H1 (cell line): ENCODE results near the gene RGS13. TPM values are rescaled to one million over a fixed set of nuclear protein-coding genes. Genes with fewer than 3 reads are reported as not detected.

Source experiments
- CTCF ChIA-PET: fragments of 300-600 bp; sonication (Branson Sonifier 250); formaldehyde crosslinking; loops from one replicate; lab custom pipeline; 2021; ENCODE audit not compliant: partially characterized antibody; lab: Charles Lee
- POLR2A ChIA-PET: fragments of 300-600 bp; sonication (Branson Sonifier 250); formaldehyde crosslinking; loops from one replicate; lab custom pipeline; 2021; ENCODE audit warnings: inconsistent platforms; ENCODE audit not compliant: partially characterized antibody; lab: Charles Lee
- DNase-seq, 2 experiments: peaks; one replicate each; pipeline versions ENCODE4 v3.0.0 to v3.0.0-alpha.2; 2010 to 2022; ENCODE audit warnings: low spot score in 2 of 2, low read depth in 1 of 2, mixed read lengths in 1 of 2
- FAIRE-seq: peaks from 2 replicates; lab custom pipeline; 2011; peaks lifted over from hg19 to GRCh38; lab: Jason Lieb, UNC
- H2AFZ ChIP-seq: 2 replicates; pipeline ENCODE4 v1.8.1; 2012; ENCODE audit warnings: low read length, inconsistent platforms
- H2AK5ac ChIP-seq: 2 replicates; pipeline ENCODE4 v1.6.1; 2013; ENCODE audit warnings: low read depth, low read length
- H2BK120ac ChIP-seq: replicated peaks from 2 replicates; pipeline ENCODE3; 2013; ENCODE audit warnings: low read depth, low read length, inconsistent platforms
- H2BK12ac ChIP-seq: 2 replicates; pipeline ENCODE4 v1.6.1; 2013; ENCODE audit warnings: low read depth, low read length
- H2BK15ac ChIP-seq: 2 replicates; pipeline ENCODE4 v1.6.1; 2013; ENCODE audit warnings: low read length
- H2BK20ac ChIP-seq: 2 replicates; pipeline ENCODE4 v1.6.1; 2013; ENCODE audit warnings: low read length
- H2BK5ac ChIP-seq: 2 replicates; pipeline ENCODE4 v1.6.1; 2013; ENCODE audit warnings: low read depth, low read length
- H3K14ac ChIP-seq: 2 replicates; pipeline ENCODE4 v1.6.1; 2013; ENCODE audit warnings: inconsistent platforms; ENCODE audit not compliant: insufficient read length
- H3K18ac ChIP-seq: 2 replicates; pipeline ENCODE4 v1.6.1; 2013; ENCODE audit warnings: low read length; ENCODE audit errors: extremely low read depth
- H3K23ac ChIP-seq: 2 replicates; pipeline ENCODE4 v1.6.1; 2013; ENCODE audit warnings: inconsistent platforms; ENCODE audit not compliant: insufficient read length
- H3K23me2 ChIP-seq: 2 replicates; pipeline ENCODE4 v1.6.1; 2013; ENCODE audit warnings: low read depth, low read length
- H3K27ac ChIP-seq: 2 replicates; pipeline ENCODE4 v1.6.1; 2011; ENCODE audit warnings: low read depth, low read length, inconsistent platforms
- H3K27me3 ChIP-seq, 4 experiments: replicated peaks in 1 of 4; 1 replicate in 1 of 4; 2 replicates in 3 of 4; pipeline versions ENCODE4 v1.6.1 to v1.8.1; 2011 to 2013; ENCODE audit warnings: low read length in 3 of 4, mild to moderate bottlenecking in 3 of 4, inconsistent platforms in 2 of 4, mixed read lengths in 2 of 4, moderate library complexity in 1 of 4; ENCODE audit not compliant: control insufficient read depth in 3 of 4, insufficient read depth in 3 of 4; ENCODE audit errors: extremely low read depth in 1 of 4
- H3K36me3 ChIP-seq, 4 experiments: 2 replicates each; pipeline versions ENCODE4 v1.6.1 to v1.8.1; 2011 to 2013; ENCODE audit warnings: mild to moderate bottlenecking in 4 of 4, low read length in 3 of 4, moderate library complexity in 2 of 4, control low read depth in 1 of 4, inconsistent platforms in 1 of 4; ENCODE audit not compliant: insufficient read depth in 4 of 4, control insufficient read depth in 2 of 4
- H3K4ac ChIP-seq: replicated peaks from 2 replicates; pipeline ENCODE3; 2013; ENCODE audit warnings: low read length, low read depth, mixed read lengths, inconsistent platforms; ENCODE audit not compliant: insufficient read length
- H3K4me1 ChIP-seq, 4 experiments: replicated peaks in 1 of 4; 1 replicate in 1 of 4; 2 replicates in 3 of 4; pipeline versions ENCODE4 v1.6.1 to v1.8.1; 2011 to 2013; ENCODE audit warnings: low read length in 3 of 4, inconsistent platforms in 2 of 4, mixed read lengths in 1 of 4; ENCODE audit not compliant: insufficient read depth in 4 of 4, control insufficient read depth in 3 of 4
- H3K4me2 ChIP-seq, 2 experiments: 2 replicates each; pipeline versions ENCODE4 v1.6.1 to v1.8.1; 2011 to 2013; ENCODE audit warnings: low read depth in 2 of 2, low read length in 2 of 2, control low read depth in 1 of 2, inconsistent platforms in 1 of 2, mild to moderate bottlenecking in 1 of 2; ENCODE audit not compliant: insufficient read depth in 1 of 2
- H3K4me3 ChIP-seq, 4 experiments: fragments of 200-600, 300-600 bp in 1 of 4; sonication (generic), shearing (Covaris generic), sonication (Bioruptor Twin) in 1 of 4; 2 replicates each; pipeline versions ENCODE4 v1.5.1 to v1.8.1; 2011 to 2016; ENCODE audit warnings: low read length in 4 of 4, low read depth in 3 of 4, control low read depth in 2 of 4, inconsistent platforms in 2 of 4, mild to moderate bottlenecking in 2 of 4, mixed read lengths in 1 of 4, moderate library complexity in 1 of 4; ENCODE audit not compliant: insufficient read depth in 2 of 4; ENCODE audit errors: extremely low read depth in 1 of 4
- H3K56ac ChIP-seq: replicated peaks from 2 replicates; pipeline ENCODE3; 2013; ENCODE audit warnings: low read depth, mild to moderate bottlenecking, mixed read lengths, low read length, inconsistent platforms; ENCODE audit not compliant: insufficient read length
- H3K79me1 ChIP-seq: 2 replicates; pipeline ENCODE4 v1.6.1; 2013; ENCODE audit warnings: low read depth, low read length, control low read depth
- H3K79me2 ChIP-seq, 2 experiments: 2 replicates each; pipeline versions ENCODE4 v1.6.1 to v1.8.1; 2012 to 2013; ENCODE audit warnings: low read length in 2 of 2, mild to moderate bottlenecking in 2 of 2, inconsistent platforms in 1 of 2; ENCODE audit not compliant: insufficient read depth in 2 of 2, control insufficient read depth in 1 of 2
- H3K9ac ChIP-seq, 4 experiments: replicated peaks in 1 of 4; 1 replicate in 1 of 4; 2 replicates in 3 of 4; pipeline versions ENCODE4 v1.6.1 to v1.8.1; 2011 to 2013; ENCODE audit warnings: low read depth in 3 of 4, low read length in 3 of 4, control low read depth in 2 of 4, mild to moderate bottlenecking in 2 of 4, moderate library complexity in 2 of 4, inconsistent platforms in 1 of 4; ENCODE audit errors: extremely low read depth in 1 of 4
- H3K9me3 ChIP-seq, 2 experiments: 2 replicates each; pipeline versions ENCODE4 v1.6.1 to v1.8.1; 2012 to 2013; ENCODE audit warnings: mild to moderate bottlenecking in 2 of 2, moderate library complexity in 2 of 2, control low read depth in 1 of 2, inconsistent platforms in 1 of 2, low read depth in 1 of 2, low read length in 1 of 2, mixed read lengths in 1 of 2; ENCODE audit not compliant: insufficient read depth in 2 of 2
- H4K20me1 ChIP-seq, 2 experiments: replicated peaks in 1 of 2; 2 replicates each; pipeline versions ENCODE3 to v1.8.1; 2011 to 2013; ENCODE audit warnings: inconsistent platforms in 2 of 2, low read length in 2 of 2, mild to moderate bottlenecking in 1 of 2; ENCODE audit not compliant: insufficient read depth in 2 of 2, control insufficient read depth in 1 of 2
- H4K5ac ChIP-seq: 2 replicates; pipeline ENCODE4 v1.6.1; 2013; ENCODE audit warnings: low read length, low read depth, mixed read lengths, inconsistent platforms; ENCODE audit not compliant: insufficient read length
- H4K8ac ChIP-seq: 2 replicates; pipeline ENCODE4 v1.8.0; 2013; ENCODE audit warnings: mild to moderate bottlenecking, moderate library complexity, low read length, inconsistent platforms; ENCODE audit not compliant: insufficient read depth; ENCODE audit errors: extremely low read depth
- H4K91ac ChIP-seq: replicated peaks from 2 replicates; pipeline ENCODE3; 2013; ENCODE audit warnings: low read length, mixed read lengths, inconsistent platforms; ENCODE audit not compliant: insufficient read length
- CBX5 ChIP-seq: fragments of 300-800, 300-1000 bp; sonication (generic); IDR thresholded peaks from 2 replicates; pipeline ENCODE4 v1.7.1; 2016; ENCODE audit warnings: antibody characterized with exemption, low read length, low read depth
- CHD1 ChIP-seq: IDR thresholded peaks from 2 replicates; pipeline ENCODE4 v1.6.1; 2012; ENCODE audit warnings: low read depth, low read length, improper control_type of control experiment
- CHD2 ChIP-seq: IDR thresholded peaks from 2 replicates; pipeline ENCODE4 v1.6.1; 2012; ENCODE audit warnings: low read length, improper control_type of control experiment
- CREB1 ChIP-seq: IDR thresholded peaks from 2 replicates; pipeline ENCODE4 v1.6.1; 2012; ENCODE audit warnings: inconsistent platforms
- HDAC6 ChIP-seq: IDR thresholded peaks from one replicate; pipeline ENCODE4 v1.7.1; 2012; ENCODE audit warnings: low read depth, mild to moderate bottlenecking, inconsistent platforms, low read length, moderate library complexity
- KDM1A ChIP-seq: fragments of 200-600, 300-600 bp; sonication (generic); IDR thresholded peaks from 2 replicates; pipeline ENCODE4 v1.7.1; 2016; ENCODE audit warnings: mild to moderate bottlenecking, low read length, borderline replicate concordance
- RNF2 ChIP-seq: fragments of 200-900, 300-1000 bp; sonication (generic); IDR thresholded peaks from 2 replicates; pipeline ENCODE4 v1.7.1; 2016; ENCODE audit warnings: borderline replicate concordance, low read depth, mild to moderate bottlenecking, antibody characterized with exemption, low read length; ENCODE audit not compliant: poor library complexity, severe bottlenecking; ENCODE audit errors: missing control alignments
- SIX5 ChIP-seq: IDR thresholded peaks from 2 replicates; pipeline ENCODE4 v1.6.1; 2011; ENCODE audit warnings: mild to moderate bottlenecking, low read depth, low read length
- WGBS, 2 experiments: shearing (Covaris generic) in 1 of 2; methylation state at CpG; one replicate each; pipeline versions ENCODE4 v1.1.6 to v1.1.7; 2013 to 2015; ENCODE audit warnings: low lambda C conversion rate in 2 of 2, mixed read lengths in 2 of 2, inconsistent platforms in 1 of 2, low coverage in 1 of 2, missing lambda C conversion rate in 1 of 2; ENCODE audit not compliant: insufficient replicate concordance in 2 of 2, insufficient coverage in 1 of 2, insufficient read length in 1 of 2; ENCODE audit errors: extremely low coverage in 1 of 2, missing lambda C conversion rate in 1 of 2; 5-methylcytosine and 5-hydroxymethylcytosine counted together
- polyA plus RNA-seq, 7 experiments: library from polyadenylated mRNA; depleted of rRNA in 3 of 7; stranded (reverse) in 5 of 7; unstranded in 2 of 7; fragments of >200 nt in 5 of 7; fragments of 200-250 nt in 2 of 7; gene quantifications; 1 replicate in 5 of 7; 2 replicates in 1 of 7; 4 replicates in 1 of 7; pipeline versions ENCODE4 v1.2.1 to v1.2.3, GENCODE V29; 2011 to 2013; ENCODE audit warnings: missing spikeins in 2 of 7, mixed read lengths in 2 of 7
- total RNA-seq: library from RNA; stranded (reverse); fragmentation: NEBNext Ultra II Directional; extraction: Animal tissue kit (Norgen Biotek cat#: 25700); gene quantifications from 2 replicates; pipeline ENCODE4 v1.2.1, GENCODE V29; 2021
- TF ChIP-seq, protein P1 (sequence below): IDR thresholded peaks from 2 replicates; pipeline ENCODE4 v1.6.1; 2012; ENCODE audit warnings: inconsistent platforms
- TF ChIP-seq, protein P2 (sequence below): IDR thresholded peaks from 2 replicates; pipeline ENCODE4 v1.6.1; 2012; ENCODE audit warnings: inconsistent platforms
- TF ChIP-seq, protein P3 (sequence below): IDR thresholded peaks from 2 replicates; pipeline ENCODE4 v1.6.1; 2011; ENCODE audit warnings: low read length, improper control_type of control experiment

The RGS13 gene
- total and polyA plus RNA-seq, 2 of the 8 experiments (the other 6 are each of a cell fraction or from before 2014, with no cell fraction given), result not detected

DNA sequence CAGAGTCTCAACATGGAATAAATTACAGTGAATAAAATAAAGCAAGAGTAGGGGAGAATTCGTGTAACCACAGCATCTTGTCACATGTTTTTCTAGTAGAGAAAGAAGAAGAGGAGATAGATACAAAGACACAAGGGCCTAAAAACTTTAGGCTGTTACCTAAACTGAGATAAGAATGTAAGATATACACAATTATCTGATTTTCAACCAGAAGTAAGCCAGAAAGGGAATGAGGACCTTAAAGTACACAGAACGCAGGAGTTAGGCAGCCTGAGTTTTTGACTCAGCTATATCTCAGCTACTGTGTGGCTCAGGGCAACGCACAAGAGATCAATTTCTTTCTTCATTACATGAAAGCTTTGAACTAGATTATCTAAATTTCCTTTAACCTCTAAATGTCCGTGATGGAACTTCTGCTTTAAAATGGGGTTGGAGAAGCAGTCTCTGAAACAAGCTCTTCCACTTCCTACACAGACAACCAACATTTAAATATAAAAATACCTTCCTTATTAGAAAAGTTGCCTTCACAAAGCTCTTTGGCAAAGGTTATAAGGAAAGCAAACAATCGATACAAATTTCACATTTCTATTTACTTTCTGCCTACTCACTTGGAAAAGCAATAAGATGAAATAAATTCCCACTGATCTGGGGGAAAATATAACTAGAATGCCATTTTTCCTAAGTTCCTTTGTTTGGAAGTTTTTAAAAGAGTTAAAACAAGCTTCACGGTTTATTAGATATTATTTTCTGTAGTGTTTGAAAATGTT is 5.2 kb upstream of the RGS13 start:
- Histone ChIP-seq H3K79me2 (no peaks in the 10 kb centered on the region), H3K4me1 (no peaks in the 10 kb centered on the region), H2AK5ac (no peak overlapping the region), H3K18ac (no peak overlapping the region), H2BK12ac (no peak overlapping the region), H3K9ac (no peak overlapping the region), H3K36me3 (no peaks in the 10 kb centered on the region), H3K4me3 (no peak overlapping the region), H2BK20ac (no peak overlapping the region), H3K23me2 (no peaks in the 10 kb centered on the region), H2AFZ (peak overlapping the region; percentile 36; the same call in 1 of the 2 replicates), H3K4me2 (no peak overlapping the region), H3K4ac (no peak overlapping the region), H4K20me1 (no peaks in the 10 kb centered on the region), H4K5ac (no peak overlapping the region), H3K23ac (no peak overlapping the region), H4K91ac (no peak overlapping the region), H2BK120ac (no peak overlapping the region), H3K27me3 (no peaks in the 10 kb centered on the region), H3K56ac (no peak overlapping the region), H2BK15ac (no peak overlapping the region), H3K27ac (no peak overlapping the region), H3K14ac (no peak overlapping the region), H2BK5ac (no peak overlapping the region), H3K9me3 (no peaks in the 10 kb centered on the region), H4K8ac (no peak overlapping the region), H3K79me1 (no peaks in the 10 kb centered on the region)
- 88% methylated on average over 6 of the region's 6 CpGs; no CpG with 5 or more reads in 1 of the 2 experiments for WGBS, 2 experiments
- TF ChIP-seq SIX5 (no peak), CHD1 (no peak), HDAC6 (no peak), RNF2 (no peak), CBX5 (no peak), KDM1A (no peak), CHD2 (no peak), CREB1 (no peak)
- TF ChIP-seq, protein P1, sequence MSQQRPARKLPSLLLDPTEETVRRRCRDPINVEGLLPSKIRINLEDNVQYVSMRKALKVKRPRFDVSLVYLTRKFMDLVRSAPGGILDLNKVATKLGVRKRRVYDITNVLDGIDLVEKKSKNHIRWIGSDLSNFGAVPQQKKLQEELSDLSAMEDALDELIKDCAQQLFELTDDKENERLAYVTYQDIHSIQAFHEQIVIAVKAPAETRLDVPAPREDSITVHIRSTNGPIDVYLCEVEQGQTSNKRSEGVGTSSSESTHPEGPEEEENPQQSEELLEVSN, result no peak
- TF ChIP-seq, protein P2, sequence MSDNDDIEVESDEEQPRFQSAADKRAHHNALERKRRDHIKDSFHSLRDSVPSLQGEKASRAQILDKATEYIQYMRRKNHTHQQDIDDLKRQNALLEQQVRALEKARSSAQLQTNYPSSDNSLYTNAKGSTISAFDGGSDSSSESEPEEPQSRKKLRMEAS, result no peak
- TF ChIP-seq, protein P3, sequence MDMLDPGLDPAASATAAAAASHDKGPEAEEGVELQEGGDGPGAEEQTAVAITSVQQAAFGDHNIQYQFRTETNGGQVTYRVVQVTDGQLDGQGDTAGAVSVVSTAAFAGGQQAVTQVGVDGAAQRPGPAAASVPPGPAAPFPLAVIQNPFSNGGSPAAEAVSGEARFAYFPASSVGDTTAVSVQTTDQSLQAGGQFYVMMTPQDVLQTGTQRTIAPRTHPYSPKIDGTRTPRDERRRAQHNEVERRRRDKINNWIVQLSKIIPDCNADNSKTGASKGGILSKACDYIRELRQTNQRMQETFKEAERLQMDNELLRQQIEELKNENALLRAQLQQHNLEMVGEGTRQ, result no peak
- POLR2A ChIA-PET, result no interaction called here
- no peak for DNase-seq
- no peak for FAIRE-seq
- CTCF ChIA-PET, result interaction anchor here (0.6 to 1.3 kb wide), 4 partner anchors 135 to 407 kb away, joined by 3 read pairs; no protein-coding TSS in a partner anchor
